H54 (cell line): ENCODE data around the gene TSSK3.

Experiments used
- DNase-seq: peaks from one replicate; pipeline ENCODE4 v3.0.0; 2011; ENCODE audit warnings: low spot score, mixed read lengths; ENCODE audit not compliant: insufficient read length
- FAIRE-seq: peaks from 3 replicates; lab custom pipeline; 2011; peaks lifted over from hg19 to GRCh38; lab: Jason Lieb, UNC
- POLR2A ChIP-seq: IDR thresholded peaks from 2 replicates; pipeline ENCODE4 v1.6.1; 2011; ENCODE audit warnings: low read depth, mild to moderate bottlenecking, low read length

The TSSK3 gene

DNA sequence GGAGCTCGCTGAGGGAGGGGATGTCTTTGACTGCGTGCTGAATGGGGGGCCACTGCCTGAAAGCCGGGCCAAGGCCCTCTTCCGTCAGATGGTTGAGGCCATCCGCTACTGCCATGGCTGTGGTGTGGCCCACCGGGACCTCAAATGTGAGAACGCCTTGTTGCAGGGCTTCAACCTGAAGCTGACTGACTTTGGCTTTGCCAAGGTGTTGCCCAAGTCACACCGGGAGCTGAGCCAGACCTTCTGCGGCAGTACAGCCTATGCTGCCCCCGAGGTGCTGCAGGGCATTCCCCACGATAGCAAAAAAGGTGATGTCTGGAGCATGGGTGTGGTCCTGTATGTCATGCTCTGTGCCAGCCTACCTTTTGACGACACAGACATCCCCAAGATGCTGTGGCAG, 1.4 kb downstream of the TSSK3 start:
- FAIRE-seq, result no peak

DNA sequence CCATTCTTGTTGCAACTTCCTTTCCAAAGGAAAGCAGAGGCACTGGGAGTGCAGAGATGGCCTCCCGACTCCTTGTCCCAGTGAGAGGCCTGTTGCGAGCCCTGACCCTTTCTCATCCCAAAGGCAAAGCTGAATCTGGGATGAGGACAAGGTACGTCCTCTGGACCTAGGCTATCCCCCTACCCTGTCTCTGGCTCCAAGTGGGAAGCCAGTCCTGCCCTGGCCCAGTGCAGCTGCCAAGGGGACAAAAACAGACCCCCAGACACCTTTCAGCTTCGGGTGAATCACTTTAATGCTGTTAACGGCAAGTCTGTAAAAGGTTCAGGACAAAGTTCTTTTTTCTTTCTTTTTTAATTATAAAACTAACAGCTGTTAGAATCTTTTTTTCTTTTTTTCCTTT, 2.5 kb downstream of the TSSK3 start:
- FAIRE-seq, result no peak
- no peak for TF ChIP-seq POLR2A
- no peak for DNase-seq

More for the DNA sequence above, 1.4 kb downstream of the TSSK3 start:
- no peak for TF ChIP-seq POLR2A
- no peak for DNase-seq

DNA sequence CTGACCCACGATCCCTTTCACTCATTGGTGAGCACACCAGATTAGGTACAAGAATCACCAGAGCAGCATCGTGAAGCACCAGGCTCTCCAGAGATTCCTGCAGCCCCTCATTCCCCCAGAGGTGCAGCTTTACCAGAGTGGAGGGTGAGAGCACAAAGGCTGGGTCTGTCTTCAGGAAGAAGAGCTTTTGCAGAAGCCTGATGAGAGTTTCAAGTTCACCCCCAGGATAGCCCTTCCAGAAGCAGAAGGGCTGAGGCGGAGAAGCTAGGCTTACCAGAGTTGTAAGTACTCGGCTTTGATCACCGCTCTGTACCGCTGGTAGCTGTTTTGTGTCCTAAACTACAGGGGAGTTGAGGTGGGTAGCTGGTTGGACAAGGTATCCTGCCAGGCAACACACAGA, 3.1 kb downstream of the TSSK3 start:
- FAIRE-seq (no peak), DNase-seq (no peak)
- TF ChIP-seq POLR2A, result no peak

DNA sequence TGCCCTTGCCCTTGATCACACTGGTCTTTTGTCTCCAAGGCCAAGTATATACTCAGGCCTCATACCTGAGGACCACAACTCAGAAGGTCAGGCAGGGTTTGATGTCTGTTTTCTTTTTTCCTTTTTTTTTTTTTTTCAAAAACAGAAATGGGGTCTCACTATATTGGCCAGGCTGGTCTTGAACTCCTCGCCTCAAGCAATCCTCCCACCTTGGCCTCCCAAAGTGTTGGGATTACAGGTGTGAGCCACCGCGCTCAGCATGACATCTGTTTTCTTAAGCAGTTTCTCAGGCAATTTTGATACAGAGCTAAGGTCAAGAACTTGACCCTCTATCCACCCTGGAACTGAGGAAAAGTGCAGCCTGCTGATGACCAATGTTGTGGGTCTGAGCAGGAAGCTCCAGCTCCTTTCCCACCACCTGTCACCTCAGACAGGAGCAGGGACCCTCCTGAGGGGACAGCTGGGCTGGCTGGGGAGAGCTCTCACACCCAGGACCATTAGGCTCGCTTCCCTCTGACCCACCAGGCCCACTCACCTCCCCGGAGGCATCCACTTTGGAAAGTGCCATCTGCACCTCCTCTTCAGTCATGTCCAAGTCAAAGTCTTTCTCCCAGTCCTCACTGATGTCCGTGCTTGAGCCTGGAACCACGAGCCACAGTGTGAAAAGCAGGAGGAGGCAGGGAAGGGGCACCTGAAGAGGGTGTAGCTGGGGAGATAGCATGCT, 5.7 kb downstream of the TSSK3 start:
- DNase-seq (no peak), FAIRE-seq (no peak)
- TF ChIP-seq POLR2A, result no peak

DNA sequence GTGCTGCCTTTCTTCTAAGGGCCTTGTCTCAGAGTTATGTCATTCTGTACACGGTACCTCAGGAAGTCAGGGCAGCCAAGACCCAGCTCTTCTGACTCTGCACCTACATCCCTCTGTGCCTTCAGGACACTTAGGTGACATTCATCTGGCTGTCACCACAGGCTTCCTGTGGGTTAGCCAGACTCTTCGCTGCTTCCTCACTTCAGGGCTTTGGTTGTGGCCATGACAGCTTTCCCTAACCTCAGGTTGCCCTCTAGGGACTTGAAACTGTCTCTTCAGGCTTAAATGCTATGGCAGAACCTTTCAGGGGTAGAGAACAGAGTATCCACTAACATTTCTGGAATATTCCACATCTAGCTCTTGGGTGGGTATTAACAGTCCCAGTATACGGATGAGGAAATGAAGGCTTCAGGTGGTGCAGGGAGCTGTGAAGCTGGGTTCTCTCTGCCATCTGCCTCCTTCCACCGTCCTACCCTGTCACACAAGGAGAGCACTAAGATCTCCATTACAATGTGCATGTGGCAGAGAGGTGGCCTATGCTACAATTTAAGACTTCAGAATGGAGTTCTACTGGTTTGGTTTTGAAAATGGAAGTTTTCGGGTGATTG, 9.9 kb downstream of the TSSK3 start:
- TF ChIP-seq POLR2A, result no peak
- no peak for FAIRE-seq
- no peak for DNase-seq

DNA sequence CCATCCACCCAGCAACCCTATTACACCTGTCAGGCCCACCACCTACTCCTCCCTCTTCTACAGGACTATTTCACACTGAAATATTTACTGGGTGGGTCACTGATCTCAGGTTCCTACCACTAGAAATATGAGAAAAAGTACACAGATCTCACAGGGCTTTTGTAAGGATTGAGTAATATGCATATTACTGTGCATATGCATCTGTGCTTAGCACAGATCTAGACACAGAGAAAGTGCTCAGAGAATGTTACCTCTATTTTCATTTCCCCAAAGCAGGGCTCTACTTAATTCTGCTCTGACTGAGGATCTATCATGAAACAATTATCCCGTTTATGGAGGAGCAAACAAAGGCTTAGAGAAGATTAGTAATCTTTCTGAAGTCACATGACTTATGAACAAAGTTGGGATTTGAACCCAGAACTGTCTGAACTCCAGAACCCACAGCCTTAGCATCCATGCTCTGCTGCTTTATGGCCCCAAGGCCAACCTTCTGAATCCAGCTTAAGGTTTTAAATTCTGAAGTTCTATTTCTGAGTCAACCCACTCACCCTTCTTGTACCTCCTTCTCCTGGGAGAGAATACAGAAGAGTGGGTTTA, 11.8 kb downstream of the TSSK3 start:
- TF ChIP-seq POLR2A, result no peak
- no peak for DNase-seq
- no peak for FAIRE-seq

DNA sequence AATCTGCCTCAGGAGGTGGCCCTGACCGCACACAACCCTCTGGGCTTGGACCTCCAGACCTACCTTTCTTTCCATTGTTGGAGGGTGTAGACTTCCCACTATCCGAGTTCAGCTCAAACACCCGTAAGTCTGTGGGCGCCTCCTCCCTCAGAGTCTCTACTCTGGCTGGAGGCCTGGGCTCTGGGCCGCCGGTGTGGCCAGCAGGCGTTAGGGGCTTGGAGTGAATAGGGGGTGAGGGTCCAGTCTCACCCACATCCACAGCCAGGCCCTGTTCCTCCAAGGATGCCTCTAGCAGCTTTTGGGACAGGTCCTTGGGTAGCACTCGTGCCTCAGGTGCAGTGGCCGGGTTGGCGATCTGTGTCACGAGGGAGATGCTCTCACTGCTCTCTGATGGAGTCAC, 13.9 kb downstream of the TSSK3 start:
- TF ChIP-seq POLR2A, result no peak
- FAIRE-seq, result no peak
- DNase-seq, result no peak

DNA sequence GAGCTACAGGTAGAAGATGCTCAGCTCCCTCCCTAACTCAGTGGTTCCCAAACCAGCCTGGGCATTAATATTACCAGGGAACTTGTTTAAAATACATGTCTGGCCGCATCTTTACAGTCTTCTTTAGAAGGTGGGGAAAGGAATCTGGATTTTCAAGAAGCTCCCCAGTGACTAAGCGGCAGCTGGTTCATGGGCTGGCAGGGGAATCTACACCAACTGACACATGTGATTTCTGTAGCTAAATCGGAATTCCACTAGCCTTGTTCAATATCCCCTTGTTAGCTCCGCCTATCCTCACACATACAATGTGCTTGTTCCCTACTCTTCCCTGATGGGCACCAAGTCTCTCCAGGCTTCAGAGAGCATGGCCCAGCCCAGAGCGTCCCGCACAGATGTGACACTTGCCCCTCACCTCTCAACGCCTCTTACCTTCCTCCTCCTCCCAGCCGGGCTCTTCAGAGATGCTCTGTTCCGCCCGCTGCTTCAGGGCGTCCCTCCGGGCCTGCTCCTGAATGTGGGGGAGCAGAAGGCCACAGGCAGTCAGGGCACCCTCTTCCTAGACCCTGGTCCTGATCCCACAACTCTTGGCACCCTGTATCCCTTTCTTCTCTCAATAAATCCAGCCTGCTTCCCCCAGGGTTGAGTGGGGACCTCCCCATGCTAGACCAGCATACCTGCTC, 15.3 kb downstream of the TSSK3 start:
- DNase-seq, result no peak
- no peak for FAIRE-seq
- TF ChIP-seq POLR2A, result no peak

DNA sequence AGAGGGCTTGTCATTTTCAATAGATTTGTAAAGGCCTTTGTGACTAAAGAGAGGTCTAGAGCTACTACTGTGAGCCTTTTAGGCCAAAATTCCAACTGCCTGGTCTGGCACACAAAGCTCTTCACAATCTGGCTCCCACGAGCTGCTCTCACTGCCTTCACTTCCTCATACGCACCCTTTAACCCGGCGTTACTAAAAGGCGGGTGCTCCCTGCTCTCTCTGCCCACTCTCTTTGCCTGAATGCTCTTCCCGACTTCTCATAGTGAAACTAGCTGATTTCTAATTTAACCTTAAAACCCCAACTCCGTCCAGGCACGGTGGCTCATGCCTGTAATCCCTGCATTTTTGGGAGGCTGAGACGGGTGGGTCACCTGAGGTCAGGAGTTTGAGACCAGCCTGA, 17.7 kb downstream of the TSSK3 start:
- TF ChIP-seq POLR2A, result no peak
- no peak for FAIRE-seq
- no peak for DNase-seq

DNA sequence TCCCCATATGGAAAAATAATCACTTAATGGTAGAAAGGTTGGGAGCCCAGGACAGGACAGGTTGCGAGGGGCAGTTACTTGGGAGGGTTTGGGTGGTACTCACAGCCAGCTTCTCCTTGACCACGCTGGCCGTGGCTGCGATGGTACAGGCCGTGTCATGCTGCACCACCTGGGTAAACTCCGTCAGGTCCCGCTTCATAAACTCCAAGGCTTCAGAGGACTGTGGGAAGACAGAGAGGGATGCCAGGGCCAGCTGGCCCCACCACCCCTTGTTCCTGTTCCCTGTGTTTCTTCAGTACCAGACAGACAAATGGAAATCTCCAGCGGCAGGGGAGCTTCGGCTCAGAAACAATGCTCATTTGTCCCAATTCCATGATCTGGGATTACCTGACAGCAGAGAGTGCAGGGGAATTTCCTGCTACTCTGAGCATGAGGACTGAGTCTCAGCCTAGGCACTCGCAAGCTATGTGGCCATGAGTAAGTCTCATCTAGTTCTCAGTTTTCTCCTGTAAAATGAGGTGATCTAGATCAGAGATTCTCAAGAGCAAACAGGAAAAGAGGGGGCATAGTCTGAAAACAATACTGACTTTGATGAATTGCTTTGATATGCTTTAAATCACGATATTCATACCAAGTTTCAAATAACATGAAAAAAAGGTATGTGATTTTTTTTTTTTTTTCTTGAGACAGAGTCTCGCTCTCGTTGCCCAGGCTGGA, 24.5 kb downstream of the TSSK3 start:
- DNase-seq (no peak), FAIRE-seq (no peak)
- TF ChIP-seq POLR2A, result no peak

DNA sequence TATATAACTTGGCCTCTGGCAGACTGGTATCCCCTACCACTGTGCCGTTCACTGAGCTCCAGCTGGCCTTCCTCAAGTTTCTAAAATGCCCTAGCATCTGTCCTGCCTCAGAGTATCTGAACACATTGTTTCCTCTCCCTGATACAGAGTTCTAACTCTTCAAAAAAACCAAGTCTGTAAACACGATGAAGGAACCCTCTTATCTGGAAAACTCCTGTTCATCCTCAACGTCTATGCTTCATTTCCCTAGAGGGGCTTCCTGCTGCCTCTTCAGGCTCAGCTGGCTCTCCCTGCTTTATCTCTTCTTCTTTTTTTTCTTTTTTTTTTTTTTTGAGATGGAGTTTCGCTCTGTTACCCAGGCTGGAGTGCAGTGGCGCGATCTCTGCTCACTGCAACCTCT, 26.3 kb downstream of the TSSK3 start:
- no peak for FAIRE-seq
- DNase-seq, result no peak
- no peak for TF ChIP-seq POLR2A

DNA sequence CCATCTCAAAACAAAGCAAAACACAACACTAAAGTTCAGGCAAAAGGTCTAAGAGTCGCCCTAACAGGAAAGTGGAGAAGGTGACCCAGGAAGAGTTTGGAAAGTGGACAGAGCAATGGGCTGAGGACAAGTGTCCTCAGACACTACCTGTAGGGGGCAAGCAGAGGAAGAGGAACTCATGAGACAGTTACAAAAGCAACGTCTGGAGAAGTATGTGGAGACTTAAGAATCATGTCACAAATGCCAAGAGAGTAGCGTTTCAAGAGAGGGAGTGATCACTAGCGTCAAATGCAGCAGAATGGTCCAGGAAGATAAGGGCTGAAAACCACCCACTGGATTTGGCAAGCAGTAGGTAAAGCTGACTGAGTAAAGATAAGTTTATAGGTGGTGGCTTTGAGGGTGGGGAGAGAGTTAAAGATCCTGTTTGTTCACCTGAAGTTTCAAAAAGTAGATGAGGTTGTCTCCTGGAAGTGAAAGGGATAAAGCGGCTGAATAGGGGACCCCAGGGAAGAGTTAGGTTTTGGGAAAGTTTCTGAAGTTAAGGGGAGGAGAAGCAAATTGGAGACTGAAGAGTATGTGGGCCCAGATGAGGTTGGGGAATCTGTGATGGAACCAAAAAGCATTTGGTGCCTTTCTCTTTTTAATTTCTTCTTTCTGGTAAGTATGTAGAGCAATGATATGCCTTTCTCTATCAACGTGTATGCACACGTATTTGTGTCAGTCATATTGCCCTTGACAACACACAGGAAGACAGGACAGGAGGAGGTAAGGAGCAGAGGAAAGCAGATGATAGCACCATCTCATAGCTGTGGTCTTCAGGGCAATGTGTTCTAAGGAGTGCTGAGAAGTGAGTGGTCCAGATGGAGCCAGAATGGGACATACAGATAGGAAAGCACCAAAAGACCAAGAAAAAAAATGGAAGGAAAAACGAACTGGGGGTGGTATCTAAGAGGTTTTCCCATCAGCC, 28.8 kb downstream of the TSSK3 start:
- FAIRE-seq, result no peak

DNA sequence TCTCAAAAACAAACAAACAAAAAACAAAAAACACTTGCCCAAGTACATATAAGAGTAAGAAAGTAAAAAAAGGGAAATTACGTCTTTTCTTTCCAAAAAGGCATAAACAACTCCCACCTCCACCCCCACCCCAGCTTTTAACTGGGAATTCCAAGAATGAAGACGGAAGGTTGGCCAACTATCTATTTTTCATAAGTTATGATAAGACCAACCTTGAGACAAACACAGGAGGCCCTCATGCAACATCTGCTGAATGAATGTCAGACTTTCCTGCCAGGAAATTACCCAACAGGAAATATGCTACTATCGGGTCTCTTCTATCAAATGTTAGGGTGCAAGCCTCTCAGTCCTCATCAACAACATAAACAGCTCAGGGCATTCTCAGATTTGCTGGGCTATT, 30.0 kb downstream of the TSSK3 start:
- no peak for FAIRE-seq
- TF ChIP-seq POLR2A, result no peak
- DNase-seq, result no peak

More for the DNA sequence above, 28.8 kb downstream of the TSSK3 start:
- no peak for TF ChIP-seq POLR2A
- DNase-seq, result no peak
